Mesothelial cell of epicardium (in vitro differentiated cells): ENCODE data around the gene CCL13. TPM values are rescaled to one million over a fixed set of nuclear protein-coding genes. Genes with fewer than 3 reads are reported as not detected.
A peak's percentile ranks its signal among the peaks of the same experiment; 100 is the strongest.

Experiments
- DNase-seq, 2 experiments: peaks; one replicate each; pipeline ENCODE4 v3.0.0; 2021; ENCODE audit warnings: low spot score in 2 of 2; ENCODE audit not compliant: unreplicated experiment in 2 of 2
- H3K27ac Mint-ChIP-seq: 2 replicates; pipeline ENCODE4 v1.8.0; 2021; ENCODE audit warnings: mixed read lengths
- H3K27me3 Mint-ChIP-seq: 2 replicates; pipeline ENCODE4 v1.8.0; 2021; ENCODE audit warnings: low read depth, mixed read lengths
- H3K36me3 Mint-ChIP-seq: 2 replicates; pipeline ENCODE4 v1.8.0; 2021; ENCODE audit warnings: mixed read lengths
- H3K4me1 Mint-ChIP-seq: 2 replicates; pipeline ENCODE4 v1.8.0; 2021; ENCODE audit warnings: mixed read lengths
- H3K4me3 Mint-ChIP-seq: 2 replicates; pipeline ENCODE4 v1.8.0; 2021; ENCODE audit warnings: mild to moderate bottlenecking, moderate library complexity, mixed read lengths
- H3K9me3 Mint-ChIP-seq: 2 replicates; pipeline ENCODE4 v1.8.0; 2021; ENCODE audit warnings: mixed read lengths
- total RNA-seq: library from RNA; stranded (reverse); gene quantifications from 3 replicates; pipeline ENCODE4 v1.2.1, GENCODE V29; 2021
- TF ChIP-seq, protein P1 (sequence below): fragments of 200-600 bp; sonication (generic); IDR thresholded peaks from one replicate; pipeline ENCODE4 v1.5.0; 2021; ENCODE audit warnings: antibody characterized with exemption; ENCODE audit not compliant: unreplicated experiment

The CCL13 gene
- total RNA-seq, 1 donor from 2014 or later: not detected

DNA sequence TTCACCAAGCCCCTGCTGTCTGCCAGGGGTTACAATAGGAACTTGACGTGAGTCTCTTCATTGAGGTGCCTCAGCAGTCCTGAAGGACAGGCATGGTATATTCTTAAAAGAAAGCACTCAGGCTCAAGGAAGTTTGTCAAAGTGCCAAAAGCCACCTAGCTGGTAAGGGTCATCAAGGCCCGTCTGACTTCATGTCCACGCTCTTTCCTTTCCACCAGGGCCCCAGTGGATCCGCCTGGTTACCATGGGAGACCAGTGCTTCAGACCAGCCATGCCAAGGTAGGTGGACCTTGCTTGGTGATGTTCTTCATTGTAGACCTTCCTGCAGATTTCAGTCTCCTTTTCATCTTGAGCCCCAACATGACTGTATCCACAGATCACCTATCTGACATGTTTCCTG, 34.4 kb downstream of the CCL13 start:
- no peaks in the 10 kb centered on the region for H3K4me1 Mint-ChIP-seq
- H3K27ac Mint-ChIP-seq: no peak overlapping the region
- peaks cover 45% of the 10 kb centered on the region for H3K27me3 Mint-ChIP-seq
- no peak for DNase-seq
- no peaks in the 10 kb centered on the region for H3K36me3 Mint-ChIP-seq
- H3K4me3 Mint-ChIP-seq: no peak overlapping the region
- H3K9me3 Mint-ChIP-seq: no peaks in the 10 kb centered on the region
- TF ChIP-seq, protein P1, sequence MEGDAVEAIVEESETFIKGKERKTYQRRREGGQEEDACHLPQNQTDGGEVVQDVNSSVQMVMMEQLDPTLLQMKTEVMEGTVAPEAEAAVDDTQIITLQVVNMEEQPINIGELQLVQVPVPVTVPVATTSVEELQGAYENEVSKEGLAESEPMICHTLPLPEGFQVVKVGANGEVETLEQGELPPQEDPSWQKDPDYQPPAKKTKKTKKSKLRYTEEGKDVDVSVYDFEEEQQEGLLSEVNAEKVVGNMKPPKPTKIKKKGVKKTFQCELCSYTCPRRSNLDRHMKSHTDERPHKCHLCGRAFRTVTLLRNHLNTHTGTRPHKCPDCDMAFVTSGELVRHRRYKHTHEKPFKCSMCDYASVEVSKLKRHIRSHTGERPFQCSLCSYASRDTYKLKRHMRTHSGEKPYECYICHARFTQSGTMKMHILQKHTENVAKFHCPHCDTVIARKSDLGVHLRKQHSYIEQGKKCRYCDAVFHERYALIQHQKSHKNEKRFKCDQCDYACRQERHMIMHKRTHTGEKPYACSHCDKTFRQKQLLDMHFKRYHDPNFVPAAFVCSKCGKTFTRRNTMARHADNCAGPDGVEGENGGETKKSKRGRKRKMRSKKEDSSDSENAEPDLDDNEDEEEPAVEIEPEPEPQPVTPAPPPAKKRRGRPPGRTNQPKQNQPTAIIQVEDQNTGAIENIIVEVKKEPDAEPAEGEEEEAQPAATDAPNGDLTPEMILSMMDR: no peak

DNA sequence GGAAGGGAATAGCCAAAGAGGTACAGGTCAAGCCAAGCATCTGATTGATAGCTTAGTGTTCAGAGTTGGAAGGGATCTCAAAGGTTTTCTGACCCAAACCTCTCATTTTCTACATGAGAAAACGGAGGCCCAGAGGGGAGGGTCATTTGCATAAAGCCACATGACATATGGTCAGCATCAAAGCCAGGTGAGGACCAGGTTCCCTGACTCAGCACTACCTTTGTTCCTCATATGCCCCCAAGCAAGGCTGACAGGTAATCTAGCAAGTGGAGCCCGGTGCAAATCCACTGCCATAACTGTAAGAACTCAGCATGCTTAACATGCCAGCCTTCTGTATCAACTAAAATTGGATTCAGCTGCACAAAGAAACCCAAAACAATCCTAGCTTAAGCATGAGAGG, 35.0 kb downstream of the CCL13 start:
- TF ChIP-seq, protein P1: no peak
- Mint-ChIP-seq H3K9me3 (no peaks in the 10 kb centered on the region), H3K27ac (no peak overlapping the region), H3K4me1 (no peaks in the 10 kb centered on the region), H3K36me3 (no peaks in the 10 kb centered on the region), H3K4me3 (no peak overlapping the region), H3K27me3 (peaks cover 40% of the 10 kb centered on the region)
- DNase-seq: no peak

DNA sequence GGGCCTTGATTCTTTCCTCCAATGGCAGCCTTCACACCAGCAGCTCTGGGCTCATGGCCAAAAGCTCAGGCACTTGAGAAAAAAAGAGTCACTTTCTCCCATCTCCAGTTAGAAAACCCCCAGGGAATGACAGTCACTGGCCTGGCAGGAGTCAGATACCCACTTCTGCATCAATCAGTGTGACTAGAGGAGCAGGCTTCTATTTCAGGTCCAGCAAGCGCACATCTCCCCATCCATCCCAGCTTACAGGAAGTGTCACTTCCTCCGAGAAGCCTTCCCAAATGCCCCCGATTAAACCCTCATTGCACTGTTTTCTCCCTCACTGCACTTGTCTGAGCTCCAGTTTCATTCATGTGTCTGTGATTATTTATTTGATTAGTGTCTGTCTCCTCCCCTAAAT, 37.1 kb downstream of the CCL13 start:
- no peaks in the 10 kb centered on the region for H3K4me1 Mint-ChIP-seq
- TF ChIP-seq, protein P1: no peak
- no peaks in the 10 kb centered on the region for H3K9me3 Mint-ChIP-seq
- H3K27ac Mint-ChIP-seq: no peak overlapping the region
- H3K36me3 Mint-ChIP-seq: no peaks in the 10 kb centered on the region
- no peak overlapping the region for H3K4me3 Mint-ChIP-seq
- H3K27me3 Mint-ChIP-seq: peaks cover 51% of the 10 kb centered on the region
- no peak for DNase-seq

DNA sequence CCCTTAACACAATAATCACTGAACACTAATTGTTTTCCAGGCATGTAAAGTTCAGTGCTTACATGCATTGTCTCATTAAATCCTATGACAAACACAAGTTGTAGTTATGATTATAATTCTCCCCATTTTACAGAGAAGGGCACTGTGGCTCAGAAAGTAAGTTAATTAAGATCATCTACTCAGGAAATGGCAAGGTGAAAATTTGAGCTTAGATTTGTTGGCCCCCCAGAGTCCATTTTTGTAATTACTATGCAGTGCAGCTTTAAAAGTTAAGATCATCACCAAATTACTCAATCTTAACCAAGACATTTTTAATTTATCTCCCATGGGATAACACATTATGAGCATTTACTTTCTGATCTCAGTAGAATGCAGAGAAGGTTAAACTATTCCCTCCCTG, 41.0 kb downstream of the CCL13 start:
- Mint-ChIP-seq H3K27ac (no peak overlapping the region), H3K36me3 (no peaks in the 10 kb centered on the region), H3K9me3 (no peaks in the 10 kb centered on the region), H3K4me3 (no peak overlapping the region), H3K27me3 (peaks cover 60% of the 10 kb centered on the region), H3K4me1 (no peaks in the 10 kb centered on the region)
- TF ChIP-seq, protein P1: peak; percentile 47
- no peak for DNase-seq

DNA sequence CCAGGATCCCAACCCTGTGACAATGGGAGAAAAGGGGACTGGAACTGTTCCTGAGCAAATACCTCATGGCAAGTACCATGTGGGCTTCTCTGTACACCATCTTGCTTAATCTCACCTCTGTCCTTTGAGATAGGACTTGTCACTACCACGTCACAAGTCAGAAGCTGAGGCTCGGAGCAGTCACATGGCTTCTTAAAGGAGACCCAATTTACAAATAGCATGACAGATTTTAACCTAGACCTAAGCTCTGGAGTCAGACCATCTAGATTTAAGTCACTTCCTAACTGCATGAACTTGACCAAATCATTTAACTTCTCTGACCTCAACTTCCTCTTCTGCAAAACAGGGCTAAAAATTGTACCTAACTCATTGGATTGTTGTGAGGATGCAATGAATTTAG, 42.7 kb downstream of the CCL13 start:
- TF ChIP-seq, protein P1: no peak
- H3K27ac Mint-ChIP-seq: no peak overlapping the region
- no peaks in the 10 kb centered on the region for H3K9me3 Mint-ChIP-seq
- H3K27me3 Mint-ChIP-seq: peaks cover 60% of the 10 kb centered on the region
- no peaks in the 10 kb centered on the region for H3K36me3 Mint-ChIP-seq
- H3K4me1 Mint-ChIP-seq: no peaks in the 10 kb centered on the region
- H3K4me3 Mint-ChIP-seq: no peak overlapping the region
- no peak for DNase-seq

DNA sequence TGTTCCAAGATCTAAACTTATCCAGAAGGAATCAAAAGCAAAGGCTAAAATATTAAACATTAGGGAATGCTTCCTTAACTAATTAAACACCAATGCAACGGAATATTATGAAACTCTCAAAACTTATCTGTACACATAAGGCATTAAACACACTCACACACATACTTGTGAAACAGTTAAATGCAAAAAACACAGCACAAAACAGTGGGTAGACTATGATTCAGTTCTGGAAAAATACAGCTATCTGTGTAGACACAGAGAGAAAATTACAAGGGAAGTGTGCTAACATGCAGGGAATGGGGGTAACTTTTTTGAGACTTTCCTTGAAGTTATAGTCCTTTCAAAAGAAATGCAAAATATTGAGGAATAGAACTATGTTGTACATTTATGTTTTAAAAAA, 43.4 kb downstream of the CCL13 start:
- H3K4me3 Mint-ChIP-seq: no peak overlapping the region
- H3K27me3 Mint-ChIP-seq: peaks cover 56% of the 10 kb centered on the region
- TF ChIP-seq, protein P1: no peak
- H3K9me3 Mint-ChIP-seq: no peaks in the 10 kb centered on the region
- no peaks in the 10 kb centered on the region for H3K4me1 Mint-ChIP-seq
- H3K27ac Mint-ChIP-seq: no peak overlapping the region
- DNase-seq: no peak
- no peaks in the 10 kb centered on the region for H3K36me3 Mint-ChIP-seq
